ENCODE data around the gene BCAS3.

The BCAS3 gene

DNA sequence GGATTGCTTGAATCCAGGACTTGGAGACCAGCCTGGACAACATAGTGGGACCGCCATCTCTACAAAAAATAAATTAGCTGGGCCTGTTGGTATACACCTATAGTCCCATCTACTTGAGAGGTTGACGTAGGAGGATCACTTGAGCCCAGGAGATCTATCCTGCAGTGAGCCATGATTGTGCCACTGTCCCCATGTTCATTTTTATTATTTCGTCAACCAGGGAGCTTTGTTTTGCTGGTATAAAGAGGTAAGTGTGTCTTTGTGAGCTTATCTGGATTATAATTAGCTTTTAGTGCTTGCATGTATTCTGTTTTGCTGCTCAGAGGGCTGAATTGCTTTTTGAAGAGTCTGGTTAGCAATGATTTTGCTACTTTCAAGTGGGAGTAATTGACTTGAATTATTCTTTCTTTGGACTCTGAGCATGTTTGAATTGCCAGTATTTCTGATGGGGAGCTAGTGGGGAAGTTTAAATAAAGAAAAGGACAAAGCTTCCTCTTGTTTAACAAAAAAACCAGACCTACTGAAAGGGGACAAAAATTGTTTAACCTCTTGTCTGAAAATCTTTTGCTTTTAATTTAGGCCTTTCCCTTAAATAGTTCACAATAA is 31.6 kb upstream of the BCAS3 start:
- 93 to 94% methylated on average over 3 of the region's 3 CpGs for WGBS, 2 experiments
- H3K4me3 ChIP-seq (ENCODE audit: insufficient read depth, low read depth, low read length) = no peak overlapping the region
- peaks cover 12% of the 10 kb centered on the region for H3K36me3 ChIP-seq (ENCODE audit: control insufficient read depth, insufficient read depth, low read length)
- no peaks in the 10 kb centered on the region for H3K9me3 ChIP-seq (ENCODE audit: control insufficient read depth, low read length)
- H3K27ac ChIP-seq (ENCODE audit: insufficient read depth, low read depth, low read length, poor library complexity, severe bottlenecking) = no peak overlapping the region
- no peaks in the 10 kb centered on the region for H3K27me3 ChIP-seq (ENCODE audit: control insufficient read depth, insufficient read depth, low read length, poor library complexity, severe bottlenecking)
- H3K4me1 ChIP-seq (ENCODE audit: control insufficient read depth, insufficient read depth, low read length) = no peaks in the 10 kb centered on the region

- Histone ChIP-seq H3K36me3 (ENCODE audit: control insufficient read depth, insufficient read depth, low read length) (peaks cover 12% of the 10 kb centered on the region), H3K4me1 (ENCODE audit: control insufficient read depth, insufficient read depth, low read length) (no peaks in the 10 kb centered on the region), H3K9me3 (ENCODE audit: control insufficient read depth, low read length) (no peaks in the 10 kb centered on the region), H3K27ac (ENCODE audit: insufficient read depth, low read depth, low read length, poor library complexity, severe bottlenecking) (no peak overlapping the region), H3K4me3 (ENCODE audit: insufficient read depth, low read depth, low read length) (no peak overlapping the region), H3K27me3 (ENCODE audit: control insufficient read depth, insufficient read depth, low read length, poor library complexity, severe bottlenecking) (no peaks in the 10 kb centered on the region)
- WGBS, 2 experiments = 93% methylated on average over 2 of the region's 3 CpGs
Measured at GRCh38 chr17:60646701-60647100, 30.9 kb upstream of the BCAS3 start.

- Histone ChIP-seq H3K4me3 (ENCODE audit: insufficient read depth, low read depth, low read length) (no peak overlapping the region), H3K27ac (ENCODE audit: insufficient read depth, low read depth, low read length, poor library complexity, severe bottlenecking) (no peak overlapping the region), H3K9me3 (ENCODE audit: control insufficient read depth, low read length) (no peaks in the 10 kb centered on the region), H3K27me3 (ENCODE audit: control insufficient read depth, insufficient read depth, low read length, poor library complexity, severe bottlenecking) (no peaks in the 10 kb centered on the region), H3K4me1 (ENCODE audit: control insufficient read depth, insufficient read depth, low read length) (no peaks in the 10 kb centered on the region), H3K36me3 (ENCODE audit: control insufficient read depth, insufficient read depth, low read length) (peaks cover 17% of the 10 kb centered on the region)
- WGBS, 2 experiments = 100% methylated on average over 1 of the region's 1 CpG; no CpG with 5 or more reads in 1 of the 2 experiments
Measured at GRCh38 chr17:60647705-60648104, 29.9 kb upstream of the BCAS3 start.

DNA sequence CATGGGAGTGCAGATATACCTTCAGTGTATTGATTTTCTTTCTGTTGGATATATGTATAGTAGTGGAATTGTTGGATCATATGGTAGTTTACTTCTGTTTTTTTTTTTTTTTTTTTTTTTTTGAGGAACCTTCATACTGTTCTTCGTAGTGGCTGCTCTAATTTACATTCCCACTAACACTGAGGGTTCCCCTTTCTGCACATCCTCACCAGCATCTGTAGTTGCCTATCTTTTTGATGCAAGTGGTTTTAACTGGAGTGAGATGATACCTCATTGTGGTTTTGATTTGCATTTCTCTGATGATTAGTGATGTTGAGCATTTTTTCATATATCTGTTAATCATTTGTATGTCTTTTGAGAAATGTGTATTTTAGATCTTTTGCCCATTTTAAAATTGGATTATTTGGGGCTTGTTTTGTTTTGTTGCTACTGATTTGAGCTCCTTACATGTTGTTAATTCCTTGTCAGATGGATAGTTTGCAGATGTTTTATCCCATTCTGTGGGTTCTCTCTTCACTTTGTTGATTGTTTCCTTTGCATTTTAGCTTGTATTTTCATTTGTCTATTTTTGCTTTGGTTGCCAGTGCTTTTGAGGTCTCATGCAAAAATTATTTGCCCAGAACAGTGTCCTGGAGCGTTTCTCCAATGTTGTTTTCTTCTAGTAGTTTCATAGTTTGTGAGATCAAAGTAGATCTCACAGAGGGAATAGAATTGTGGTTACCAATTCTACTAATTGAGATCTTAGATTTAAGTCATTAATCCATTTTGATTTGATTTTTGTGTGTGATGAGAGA is 25.0 kb upstream of the BCAS3 start:
- Histone ChIP-seq H3K36me3 (ENCODE audit: control insufficient read depth, insufficient read depth, low read length) (peaks cover 17% of the 10 kb centered on the region), H3K4me3 (ENCODE audit: insufficient read depth, low read depth, low read length) (no peak overlapping the region)
- WGBS, 2 experiments = 100% methylated on average over 1 of the region's 2 CpGs

GRCh38 chr17:60653569-60653968 is 24.1 kb upstream of the BCAS3 start:
- no peaks in the 10 kb centered on the region for H3K9me3 ChIP-seq (ENCODE audit: control insufficient read depth, low read length)
- H3K36me3 ChIP-seq (ENCODE audit: control insufficient read depth, insufficient read depth, low read length) = peaks cover 14% of the 10 kb centered on the region
- H3K4me3 ChIP-seq (ENCODE audit: insufficient read depth, low read depth, low read length) = no peak overlapping the region
- H3K4me1 ChIP-seq (ENCODE audit: control insufficient read depth, insufficient read depth, low read length) = no peaks in the 10 kb centered on the region
- H3K27me3 ChIP-seq (ENCODE audit: control insufficient read depth, insufficient read depth, low read length, poor library complexity, severe bottlenecking) = no peaks in the 10 kb centered on the region
- 80 to 94% methylated on average over 1 of the region's 1 CpG for WGBS, 2 experiments
- H3K27ac ChIP-seq (ENCODE audit: insufficient read depth, low read depth, low read length, poor library complexity, severe bottlenecking) = no peak overlapping the region

More for the DNA sequence above, 25.0 kb upstream of the BCAS3 start:
- Histone ChIP-seq H3K4me1 (ENCODE audit: control insufficient read depth, insufficient read depth, low read length) (no peaks in the 10 kb centered on the region), H3K27me3 (ENCODE audit: control insufficient read depth, insufficient read depth, low read length, poor library complexity, severe bottlenecking) (no peaks in the 10 kb centered on the region), H3K27ac (ENCODE audit: insufficient read depth, low read depth, low read length, poor library complexity, severe bottlenecking) (no peak overlapping the region), H3K9me3 (ENCODE audit: control insufficient read depth, low read length) (no peaks in the 10 kb centered on the region)

DNA sequence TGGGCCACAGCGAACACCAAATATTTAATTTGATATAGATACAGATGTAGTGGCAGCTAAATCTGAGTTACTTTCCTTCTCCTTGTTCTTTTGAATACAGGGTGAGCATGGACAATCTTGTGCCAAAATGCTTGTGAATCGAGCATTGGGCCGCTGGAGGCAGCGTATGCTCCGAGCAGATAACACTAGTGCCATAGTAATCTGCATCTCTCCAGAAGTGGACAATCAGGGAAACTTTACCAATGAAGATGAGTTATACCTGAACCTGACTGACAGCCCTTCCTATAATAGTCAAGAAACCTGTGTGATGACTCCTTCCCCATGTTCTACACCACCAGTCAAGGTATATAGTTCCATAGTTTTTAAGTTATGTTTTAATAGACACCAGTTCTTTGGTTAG is 21.2 kb upstream of the BCAS3 start:
- no peaks in the 10 kb centered on the region for H3K4me1 ChIP-seq (ENCODE audit: control insufficient read depth, insufficient read depth, low read length)
- H3K9me3 ChIP-seq (ENCODE audit: control insufficient read depth, low read length) = no peaks in the 10 kb centered on the region
- no peaks in the 10 kb centered on the region for H3K27me3 ChIP-seq (ENCODE audit: control insufficient read depth, insufficient read depth, low read length, poor library complexity, severe bottlenecking)
- H3K36me3 ChIP-seq (ENCODE audit: control insufficient read depth, insufficient read depth, low read length) = peaks cover 5% of the 10 kb centered on the region
- whole genome bisulfite sequencing, 2 experiments = 95 to 96% methylated on average over 5 of the region's 5 CpGs
- no peak overlapping the region for H3K27ac ChIP-seq (ENCODE audit: insufficient read depth, low read depth, low read length, poor library complexity, severe bottlenecking)
- no peak overlapping the region for H3K4me3 ChIP-seq (ENCODE audit: insufficient read depth, low read depth, low read length)

GRCh38 chr17:60659156-60659555 is 18.5 kb upstream of the BCAS3 start:
- H3K4me3 ChIP-seq (ENCODE audit: insufficient read depth, low read depth, low read length) = no peak overlapping the region
- 96 to 100% methylated on average over 1 of the region's 1 CpG for WGBS, 2 experiments
- H3K36me3 ChIP-seq (ENCODE audit: control insufficient read depth, insufficient read depth, low read length) = no peaks in the 10 kb centered on the region

DNA sequence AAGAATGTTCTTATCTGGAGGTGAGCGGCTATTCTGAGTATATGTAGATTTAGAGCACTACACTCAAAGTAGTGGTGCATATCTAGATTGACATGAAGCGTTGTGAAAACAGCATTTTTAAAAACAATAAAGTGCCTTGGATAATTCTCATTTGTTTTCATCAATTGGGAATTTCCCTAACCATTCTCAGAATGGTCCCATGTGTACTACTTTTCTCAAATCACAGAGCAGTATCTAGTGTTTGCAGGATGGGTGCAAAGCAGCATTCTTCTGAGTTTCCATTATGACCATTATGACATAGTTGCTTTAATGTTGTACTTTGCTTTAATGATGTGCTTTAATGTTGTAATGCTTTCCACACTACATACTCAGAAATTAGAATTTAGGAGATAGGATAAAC is 16.2 kb upstream of the BCAS3 start:
- no peaks in the 10 kb centered on the region for H3K27me3 ChIP-seq (ENCODE audit: control insufficient read depth, insufficient read depth, low read length, poor library complexity, severe bottlenecking)
- no peaks in the 10 kb centered on the region for H3K4me1 ChIP-seq (ENCODE audit: control insufficient read depth, insufficient read depth, low read length)
- no peaks in the 10 kb centered on the region for H3K36me3 ChIP-seq (ENCODE audit: control insufficient read depth, insufficient read depth, low read length)
- no peak overlapping the region for H3K27ac ChIP-seq (ENCODE audit: insufficient read depth, low read depth, low read length, poor library complexity, severe bottlenecking)
- no peak overlapping the region for H3K4me3 ChIP-seq (ENCODE audit: insufficient read depth, low read depth, low read length)
- no peaks in the 10 kb centered on the region for H3K9me3 ChIP-seq (ENCODE audit: control insufficient read depth, low read length)
- WGBS, 2 experiments = 88 to 100% methylated on average over 2 of the region's 2 CpGs

More at GRCh38 chr17:60659156-60659555, 18.5 kb upstream of the BCAS3 start:
- no peak overlapping the region for H3K27ac ChIP-seq (ENCODE audit: insufficient read depth, low read depth, low read length, poor library complexity, severe bottlenecking)
- H3K9me3 ChIP-seq (ENCODE audit: control insufficient read depth, low read length) = no peaks in the 10 kb centered on the region
- H3K27me3 ChIP-seq (ENCODE audit: control insufficient read depth, insufficient read depth, low read length, poor library complexity, severe bottlenecking) = no peaks in the 10 kb centered on the region
- H3K4me1 ChIP-seq (ENCODE audit: control insufficient read depth, insufficient read depth, low read length) = no peaks in the 10 kb centered on the region

- 100% methylated on average over 1 of the region's 1 CpG; no CpG with 5 or more reads in 1 of the 2 experiments for WGBS, 2 experiments
- Histone ChIP-seq H3K4me1 (ENCODE audit: control insufficient read depth, insufficient read depth, low read length) (no peaks in the 10 kb centered on the region), H3K9me3 (ENCODE audit: control insufficient read depth, low read length) (no peaks in the 10 kb centered on the region), H3K27ac (ENCODE audit: insufficient read depth, low read depth, low read length, poor library complexity, severe bottlenecking) (no peak overlapping the region), H3K36me3 (ENCODE audit: control insufficient read depth, insufficient read depth, low read length) (no peaks in the 10 kb centered on the region), H3K27me3 (ENCODE audit: control insufficient read depth, insufficient read depth, low read length, poor library complexity, severe bottlenecking) (no peaks in the 10 kb centered on the region), H3K4me3 (ENCODE audit: insufficient read depth, low read depth, low read length) (no peak overlapping the region)
Measured at GRCh38 chr17:60664022-60664421, 13.6 kb upstream of the BCAS3 start.

- WGBS, 2 experiments = 89 to 96% methylated on average over 4 to 5 of the region's 5 CpGs
- no peak overlapping the region for H3K4me3 ChIP-seq (ENCODE audit: insufficient read depth, low read depth, low read length)
- H3K36me3 ChIP-seq (ENCODE audit: control insufficient read depth, insufficient read depth, low read length) = no peaks in the 10 kb centered on the region
- H3K27me3 ChIP-seq (ENCODE audit: control insufficient read depth, insufficient read depth, low read length, poor library complexity, severe bottlenecking) = no peaks in the 10 kb centered on the region
- H3K4me1 ChIP-seq (ENCODE audit: control insufficient read depth, insufficient read depth, low read length) = no peaks in the 10 kb centered on the region
- H3K9me3 ChIP-seq (ENCODE audit: control insufficient read depth, low read length) = no peaks in the 10 kb centered on the region
- H3K27ac ChIP-seq (ENCODE audit: insufficient read depth, low read depth, low read length, poor library complexity, severe bottlenecking) = no peak overlapping the region
Measured at GRCh38 chr17:60665602-60666001, 12.0 kb upstream of the BCAS3 start.
